HEK293 (cell line): ENCODE results near the gene SLC22A14.

Source experiments
- GLI4 ChIP-seq: fragments of 450-650 bp; formaldehyde crosslinking; IDR thresholded peaks from 2 replicates; pipeline ENCODE4 v1.5.1; 2016; ENCODE audit warnings: missing biosample characterization, missing genetic modification characterization
- HOXA7 ChIP-seq: sonication (generic); formaldehyde crosslinking; IDR thresholded peaks from 2 replicates; pipeline ENCODE4 v1.8.1; 2022; ENCODE audit warnings: missing genetic modification reagents, borderline replicate concordance
- KLF10 ChIP-seq: fragments of 450-650 bp; IDR thresholded peaks from 2 replicates; pipeline ENCODE4 v1.5.1; 2018; ENCODE audit warnings: missing biosample characterization, mild to moderate bottlenecking, missing genetic modification characterization
- REPIN1 ChIP-seq: fragments of 450-650 bp; formaldehyde crosslinking; IDR thresholded peaks from 2 replicates; pipeline ENCODE4 v1.5.1; 2017; ENCODE audit warnings: missing biosample characterization, missing genetic modification characterization, low read depth
- SALL2 ChIP-seq: fragments of 450-650 bp; formaldehyde crosslinking; IDR thresholded peaks from 2 replicates; pipeline ENCODE4 v1.5.0; 2017; ENCODE audit warnings: missing biosample characterization, mild to moderate bottlenecking, missing genetic modification characterization, borderline replicate concordance
- SCRT1 ChIP-seq: fragments of 450-650 bp; formaldehyde crosslinking; IDR thresholded peaks from 2 replicates; pipeline ENCODE4 v1.5.1; 2016; ENCODE audit warnings: missing biosample characterization, missing genetic modification characterization, borderline replicate concordance
- TCF7L2 ChIP-seq: IDR thresholded peaks from 2 replicates; pipeline ENCODE4 v1.6.1; 2011; ENCODE audit warnings: low read depth, mild to moderate bottlenecking, inconsistent platforms, low read length, moderate library complexity, borderline replicate concordance
- YY1 ChIP-seq: fragments of 450-650 bp; formaldehyde crosslinking; IDR thresholded peaks from 2 replicates; pipeline ENCODE4 v1.5.1; 2018; ENCODE audit warnings: missing biosample characterization, missing genetic modification characterization
- ZBTB21 ChIP-seq: fragments of 450-650 bp; formaldehyde crosslinking; IDR thresholded peaks from 2 replicates; pipeline ENCODE4 v1.5.1; 2017; ENCODE audit warnings: missing biosample characterization, missing genetic modification characterization
- ZBTB7A ChIP-seq: fragments of 450-650 bp; formaldehyde crosslinking; IDR thresholded peaks from 2 replicates; pipeline ENCODE4 v1.5.1; 2016; ENCODE audit warnings: low read depth, missing biosample characterization, missing genetic modification characterization
- ZNF112 ChIP-seq: fragments of 450-650 bp; formaldehyde crosslinking; IDR thresholded peaks from 2 replicates; pipeline ENCODE4 v1.5.0; 2017; ENCODE audit warnings: missing biosample characterization, missing genetic modification characterization
- ZNF175 ChIP-seq: fragments of 450-650 bp; formaldehyde crosslinking; IDR thresholded peaks from 2 replicates; pipeline ENCODE4 v1.5.1; 2016; ENCODE audit warnings: missing biosample characterization, missing genetic modification characterization
- ZNF184 ChIP-seq: fragments of 450-650 bp; IDR thresholded peaks from 2 replicates; pipeline ENCODE4 v1.5.1; 2018; ENCODE audit warnings: missing biosample characterization, mild to moderate bottlenecking, missing genetic modification characterization
- ZNF23 ChIP-seq: fragments of 450-650 bp; formaldehyde crosslinking; IDR thresholded peaks from 2 replicates; pipeline ENCODE4 v1.5.1; 2016; ENCODE audit warnings: missing biosample characterization, missing genetic modification characterization, borderline replicate concordance
- ZNF239 ChIP-seq: fragments of 450-650 bp; formaldehyde crosslinking; IDR thresholded peaks from 2 replicates; pipeline ENCODE4 v1.5.1; 2016; ENCODE audit warnings: missing biosample characterization, missing genetic modification characterization
- ZNF341 ChIP-seq: fragments of 450-650 bp; formaldehyde crosslinking; IDR thresholded peaks from 2 replicates; pipeline ENCODE4; 2016; ENCODE audit warnings: low read depth, missing biosample characterization, missing genetic modification characterization
- ZNF350 ChIP-seq: fragments of 450-650 bp; formaldehyde crosslinking; IDR thresholded peaks from 2 replicates; pipeline ENCODE4 v1.5.0; 2017; ENCODE audit warnings: missing biosample characterization, mild to moderate bottlenecking, missing genetic modification characterization
- ZNF548 ChIP-seq: fragments of 450-650 bp; formaldehyde crosslinking; IDR thresholded peaks from 2 replicates; pipeline ENCODE4 v1.5.1; 2016; ENCODE audit warnings: missing biosample characterization, missing genetic modification characterization
- ZNF555 ChIP-seq: fragments of 450-650 bp; formaldehyde crosslinking; conservative IDR thresholded peaks from 2 replicates; pipeline ENCODE4 v1.5.1; 2017; ENCODE audit warnings: missing biosample characterization, mild to moderate bottlenecking, missing genetic modification characterization, inconsistent platforms
- ZNF629 ChIP-seq: fragments of 450-650 bp; formaldehyde crosslinking; IDR thresholded peaks from 2 replicates; pipeline ENCODE4 v1.5.1; 2017; ENCODE audit warnings: missing biosample characterization, missing genetic modification characterization
- ZNF660 ChIP-seq: fragments of 450-650 bp; IDR thresholded peaks from 2 replicates; pipeline ENCODE4 v1.5.1; 2018; ENCODE audit warnings: missing biosample characterization, mild to moderate bottlenecking, missing genetic modification characterization
- ZNF677 ChIP-seq: fragments of 450-650 bp; IDR thresholded peaks from 2 replicates; pipeline ENCODE4 v1.5.0; 2018; ENCODE audit warnings: missing biosample characterization, mild to moderate bottlenecking, missing genetic modification characterization, moderate library complexity
- ZNF707 ChIP-seq: fragments of 450-650 bp; formaldehyde crosslinking; IDR thresholded peaks from 2 replicates; pipeline ENCODE4 v1.5.1; 2016; ENCODE audit warnings: missing biosample characterization, missing genetic modification characterization
- TF ChIP-seq, protein P1 (sequence below): fragments of 450-650 bp; formaldehyde crosslinking; IDR thresholded peaks from 2 replicates; pipeline ENCODE4 v1.5.1; 2016; ENCODE audit warnings: missing biosample characterization, missing genetic modification characterization
- TF ChIP-seq, protein P2 (sequence below): fragments of 450-650 bp; formaldehyde crosslinking; IDR thresholded peaks from 2 replicates; pipeline ENCODE4 v1.5.1; 2016; ENCODE audit warnings: missing biosample characterization, missing genetic modification characterization
- TF ChIP-seq, protein P3 (sequence below): fragments of 450-650 bp; formaldehyde crosslinking; IDR thresholded peaks from 2 replicates; pipeline ENCODE4 v1.5.1; 2016; ENCODE audit warnings: missing biosample characterization, missing genetic modification characterization
- TF ChIP-seq, protein P4 (sequence below): fragments of 450-650 bp; formaldehyde crosslinking; IDR thresholded peaks from 2 replicates; pipeline ENCODE4 v1.5.0; 2017; ENCODE audit warnings: missing biosample characterization, missing genetic modification characterization, borderline replicate concordance
- TF ChIP-seq, protein P5 (sequence below): fragments of 450-650 bp; IDR thresholded peaks from 2 replicates; pipeline ENCODE4 v1.5.1; 2018; ENCODE audit warnings: missing biosample characterization, missing genetic modification characterization
- TF ChIP-seq, protein P6 (sequence below): fragments of 450-650 bp; formaldehyde crosslinking; IDR thresholded peaks from 2 replicates; pipeline ENCODE4 v1.5.1; 2016; ENCODE audit warnings: missing biosample characterization, missing genetic modification characterization

Gene SLC22A14

DNA sequence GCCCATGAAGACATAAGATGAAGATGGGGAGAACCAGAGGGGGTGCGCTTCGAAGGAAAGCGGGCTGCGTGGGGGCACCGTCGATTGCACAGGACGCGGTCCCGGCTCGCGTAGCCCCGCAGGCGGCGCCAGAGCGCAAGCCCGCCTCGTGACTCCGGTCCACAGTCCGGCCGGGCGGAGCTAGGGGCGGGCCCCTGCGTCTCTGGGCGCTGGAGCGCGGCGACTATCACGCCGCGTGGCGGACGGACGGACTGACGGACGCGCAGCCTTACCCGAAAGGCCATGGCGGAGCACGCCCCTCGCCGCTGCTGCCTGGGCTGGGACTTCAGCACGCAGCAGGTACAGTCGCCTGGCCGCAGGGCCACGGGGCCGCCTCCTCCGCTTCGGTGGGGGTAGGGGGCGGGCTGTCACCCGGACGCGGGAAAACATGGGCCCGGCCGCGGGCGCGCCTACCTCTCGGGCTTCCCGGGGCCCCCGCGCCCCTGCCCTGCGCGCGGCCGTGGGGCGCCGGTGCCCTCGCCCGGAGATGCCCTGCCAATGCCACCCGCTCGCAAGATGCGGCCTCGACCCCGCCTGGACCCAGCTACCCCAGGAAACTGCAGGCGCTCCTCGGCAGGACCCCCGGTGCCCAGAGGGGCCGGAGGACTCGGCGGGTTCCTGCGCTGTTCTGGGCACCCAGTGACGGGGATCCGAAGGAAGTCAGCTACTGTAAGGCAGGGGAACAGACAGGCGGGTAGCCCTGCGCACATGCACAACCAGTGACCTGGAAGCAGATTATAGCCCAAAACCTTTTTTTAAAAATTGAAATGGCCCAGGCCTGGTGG is 64.7 kb downstream of the SLC22A14 start, which contains the start of gene XYLB (continued):
- TF ChIP-seq, protein P1, sequence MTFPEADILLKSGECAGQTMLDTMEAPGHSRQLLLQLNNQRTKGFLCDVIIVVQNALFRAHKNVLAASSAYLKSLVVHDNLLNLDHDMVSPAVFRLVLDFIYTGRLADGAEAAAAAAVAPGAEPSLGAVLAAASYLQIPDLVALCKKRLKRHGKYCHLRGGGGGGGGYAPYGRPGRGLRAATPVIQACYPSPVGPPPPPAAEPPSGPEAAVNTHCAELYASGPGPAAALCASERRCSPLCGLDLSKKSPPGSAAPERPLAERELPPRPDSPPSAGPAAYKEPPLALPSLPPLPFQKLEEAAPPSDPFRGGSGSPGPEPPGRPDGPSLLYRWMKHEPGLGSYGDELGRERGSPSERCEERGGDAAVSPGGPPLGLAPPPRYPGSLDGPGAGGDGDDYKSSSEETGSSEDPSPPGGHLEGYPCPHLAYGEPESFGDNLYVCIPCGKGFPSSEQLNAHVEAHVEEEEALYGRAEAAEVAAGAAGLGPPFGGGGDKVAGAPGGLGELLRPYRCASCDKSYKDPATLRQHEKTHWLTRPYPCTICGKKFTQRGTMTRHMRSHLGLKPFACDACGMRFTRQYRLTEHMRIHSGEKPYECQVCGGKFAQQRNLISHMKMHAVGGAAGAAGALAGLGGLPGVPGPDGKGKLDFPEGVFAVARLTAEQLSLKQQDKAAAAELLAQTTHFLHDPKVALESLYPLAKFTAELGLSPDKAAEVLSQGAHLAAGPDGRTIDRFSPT (tag by site-specific recombination), result peak; percentile 21; the same call in 1 of the 2 replicates
- TF ChIP-seq ZNF629 (tag by site-specific recombination) (peak; percentile 27; the same call in 1 of the 2 replicates), ZNF341 (no peak), ZNF660 (tag by site-specific recombination) (peak; percentile 3; the same call in 1 of the 2 replicates), TCF7L2 (no peak), ZBTB7A (tag by site-specific recombination) (no peak), ZNF23 (tag by site-specific recombination) (no peak), ZBTB21 (tag by site-specific recombination) (no peak), ZNF707 (no peak), ZNF175 (tag by site-specific recombination) (no peak), REPIN1 (tag by site-specific recombination) (no peak), ZNF112 (tag by site-specific recombination) (no peak), SALL2 (tag by site-specific recombination) (no peak), HOXA7 (no peak), ZNF677 (tag by site-specific recombination) (no peak), ZNF239 (no peak), ZNF184 (tag by site-specific recombination) (no peak), GLI4 (tag by site-specific recombination) (no peak), ZNF555 (tag by site-specific recombination) (no peak), ZNF548 (tag by site-specific recombination) (no peak), SCRT1 (no peak), YY1 (tag by site-specific recombination) (0 out of 2 replicates have a peak, but pooled peaks have one; percentile 22), ZNF350 (tag by site-specific recombination) (no peak), KLF10 (tag by site-specific recombination) (peak; percentile 49; the same call in 1 of the 2 replicates)
- TF ChIP-seq, protein P2, sequence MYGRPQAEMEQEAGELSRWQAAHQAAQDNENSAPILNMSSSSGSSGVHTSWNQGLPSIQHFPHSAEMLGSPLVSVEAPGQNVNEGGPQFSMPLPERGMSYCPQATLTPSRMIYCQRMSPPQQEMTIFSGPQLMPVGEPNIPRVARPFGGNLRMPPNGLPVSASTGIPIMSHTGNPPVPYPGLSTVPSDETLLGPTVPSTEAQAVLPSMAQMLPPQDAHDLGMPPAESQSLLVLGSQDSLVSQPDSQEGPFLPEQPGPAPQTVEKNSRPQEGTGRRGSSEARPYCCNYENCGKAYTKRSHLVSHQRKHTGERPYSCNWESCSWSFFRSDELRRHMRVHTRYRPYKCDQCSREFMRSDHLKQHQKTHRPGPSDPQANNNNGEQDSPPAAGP, result peak; percentile 53; the same call in 1 of the 2 replicates
- TF ChIP-seq, protein P3, sequence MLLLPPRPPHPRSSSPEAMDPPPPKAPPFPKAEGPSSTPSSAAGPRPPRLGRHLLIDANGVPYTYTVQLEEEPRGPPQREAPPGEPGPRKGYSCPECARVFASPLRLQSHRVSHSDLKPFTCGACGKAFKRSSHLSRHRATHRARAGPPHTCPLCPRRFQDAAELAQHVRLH (tag by site-specific recombination), result no peak
- TF ChIP-seq, protein P4, sequence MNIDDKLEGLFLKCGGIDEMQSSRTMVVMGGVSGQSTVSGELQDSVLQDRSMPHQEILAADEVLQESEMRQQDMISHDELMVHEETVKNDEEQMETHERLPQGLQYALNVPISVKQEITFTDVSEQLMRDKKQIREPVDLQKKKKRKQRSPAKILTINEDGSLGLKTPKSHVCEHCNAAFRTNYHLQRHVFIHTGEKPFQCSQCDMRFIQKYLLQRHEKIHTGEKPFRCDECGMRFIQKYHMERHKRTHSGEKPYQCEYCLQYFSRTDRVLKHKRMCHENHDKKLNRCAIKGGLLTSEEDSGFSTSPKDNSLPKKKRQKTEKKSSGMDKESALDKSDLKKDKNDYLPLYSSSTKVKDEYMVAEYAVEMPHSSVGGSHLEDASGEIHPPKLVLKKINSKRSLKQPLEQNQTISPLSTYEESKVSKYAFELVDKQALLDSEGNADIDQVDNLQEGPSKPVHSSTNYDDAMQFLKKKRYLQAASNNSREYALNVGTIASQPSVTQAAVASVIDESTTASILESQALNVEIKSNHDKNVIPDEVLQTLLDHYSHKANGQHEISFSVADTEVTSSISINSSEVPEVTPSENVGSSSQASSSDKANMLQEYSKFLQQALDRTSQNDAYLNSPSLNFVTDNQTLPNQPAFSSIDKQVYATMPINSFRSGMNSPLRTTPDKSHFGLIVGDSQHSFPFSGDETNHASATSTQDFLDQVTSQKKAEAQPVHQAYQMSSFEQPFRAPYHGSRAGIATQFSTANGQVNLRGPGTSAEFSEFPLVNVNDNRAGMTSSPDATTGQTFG (tag by site-specific recombination), result no peak
- TF ChIP-seq, protein P5, sequence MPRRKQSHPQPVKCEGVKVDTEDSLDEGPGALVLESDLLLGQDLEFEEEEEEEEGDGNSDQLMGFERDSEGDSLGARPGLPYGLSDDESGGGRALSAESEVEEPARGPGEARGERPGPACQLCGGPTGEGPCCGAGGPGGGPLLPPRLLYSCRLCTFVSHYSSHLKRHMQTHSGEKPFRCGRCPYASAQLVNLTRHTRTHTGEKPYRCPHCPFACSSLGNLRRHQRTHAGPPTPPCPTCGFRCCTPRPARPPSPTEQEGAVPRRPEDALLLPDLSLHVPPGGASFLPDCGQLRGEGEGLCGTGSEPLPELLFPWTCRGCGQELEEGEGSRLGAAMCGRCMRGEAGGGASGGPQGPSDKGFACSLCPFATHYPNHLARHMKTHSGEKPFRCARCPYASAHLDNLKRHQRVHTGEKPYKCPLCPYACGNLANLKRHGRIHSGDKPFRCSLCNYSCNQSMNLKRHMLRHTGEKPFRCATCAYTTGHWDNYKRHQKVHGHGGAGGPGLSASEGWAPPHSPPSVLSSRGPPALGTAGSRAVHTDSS (tag by site-specific recombination), result no peak
- TF ChIP-seq, protein P6, sequence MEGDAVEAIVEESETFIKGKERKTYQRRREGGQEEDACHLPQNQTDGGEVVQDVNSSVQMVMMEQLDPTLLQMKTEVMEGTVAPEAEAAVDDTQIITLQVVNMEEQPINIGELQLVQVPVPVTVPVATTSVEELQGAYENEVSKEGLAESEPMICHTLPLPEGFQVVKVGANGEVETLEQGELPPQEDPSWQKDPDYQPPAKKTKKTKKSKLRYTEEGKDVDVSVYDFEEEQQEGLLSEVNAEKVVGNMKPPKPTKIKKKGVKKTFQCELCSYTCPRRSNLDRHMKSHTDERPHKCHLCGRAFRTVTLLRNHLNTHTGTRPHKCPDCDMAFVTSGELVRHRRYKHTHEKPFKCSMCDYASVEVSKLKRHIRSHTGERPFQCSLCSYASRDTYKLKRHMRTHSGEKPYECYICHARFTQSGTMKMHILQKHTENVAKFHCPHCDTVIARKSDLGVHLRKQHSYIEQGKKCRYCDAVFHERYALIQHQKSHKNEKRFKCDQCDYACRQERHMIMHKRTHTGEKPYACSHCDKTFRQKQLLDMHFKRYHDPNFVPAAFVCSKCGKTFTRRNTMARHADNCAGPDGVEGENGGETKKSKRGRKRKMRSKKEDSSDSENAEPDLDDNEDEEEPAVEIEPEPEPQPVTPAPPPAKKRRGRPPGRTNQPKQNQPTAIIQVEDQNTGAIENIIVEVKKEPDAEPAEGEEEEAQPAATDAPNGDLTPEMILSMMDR (tag by site-specific recombination), result peak; percentile 89
